Measurements from ENCODE around the gene CYGB. TPM values are rescaled to one million over a fixed set of nuclear protein-coding genes. Genes with fewer than 3 reads are reported as not detected.

CYGB gene
- 39.1 and 74.0 TPM in 2 replicates for total RNA-seq

DNA sequence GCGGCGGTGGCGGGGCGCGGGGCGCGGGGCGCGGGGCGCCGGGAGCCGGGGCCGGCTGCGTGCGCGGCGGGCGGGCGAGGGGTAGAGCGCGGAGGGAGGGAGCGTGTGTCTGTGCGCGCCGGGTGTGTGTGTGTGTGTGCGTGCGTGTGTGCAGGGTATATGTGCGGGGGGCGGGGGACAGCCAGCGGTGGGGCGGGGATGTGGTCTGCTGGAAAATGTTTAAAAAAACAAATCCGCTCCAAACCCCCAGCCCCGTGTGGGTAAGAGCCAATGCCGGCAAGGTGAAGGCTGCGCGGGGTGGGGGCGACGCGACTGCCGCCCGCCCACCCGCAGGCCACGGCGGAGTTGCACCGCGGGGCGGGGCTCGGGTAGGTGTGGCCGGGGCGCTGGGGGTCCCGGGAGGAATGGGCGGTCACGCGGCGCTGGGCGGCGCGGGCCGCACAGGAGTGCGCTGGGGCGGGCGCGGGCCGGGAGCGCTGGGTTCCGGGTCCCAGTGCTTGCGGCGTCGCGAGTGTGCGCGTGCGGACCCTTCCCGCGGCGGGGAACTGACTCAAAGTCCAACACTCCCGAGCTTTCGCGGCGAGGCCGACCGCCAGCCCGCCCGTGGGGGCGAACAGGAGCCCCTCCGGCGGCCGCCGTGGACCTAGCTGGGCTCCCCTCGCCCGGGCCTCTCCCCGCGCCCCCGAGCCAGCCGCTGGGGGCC is at the start of gene CYGB:
CYGB (minus strand) TSS at position 132 of the 703 bp plus-strand sequence. CDS start 167 bp downstream, outside the sequence.
- Histone ChIP-seq H3K36me3 (ENCODE audit: insufficient read depth, low read length) (no peaks in the 10 kb centered on the region), H3K27me3 (ENCODE audit: insufficient read depth, low read length) (peaks cover 18% of the 10 kb centered on the region), H3K9me3 (ENCODE audit: low read depth, low read length) (no peaks in the 10 kb centered on the region), H3K4me3 (ENCODE audit: insufficient read depth, low read length) (peak within 1 kb of the TSS; percentile 71), H3K79me2 (ENCODE audit: insufficient read depth, low read length) (peaks cover 3% of the 10 kb centered on the region), H3K4me1 (ENCODE audit: insufficient read depth, low read length) (peaks cover 19% of the 10 kb centered on the region), H3K27ac (ENCODE audit: low read depth, low read length) (peak within 1 kb of the TSS; percentile 37), H2AFZ (ENCODE audit: low read length) (peak within 1 kb of the TSS; percentile 35), H3K4me2 (ENCODE audit: insufficient read depth, low read length) (peak within 1 kb of the TSS; percentile 78), H4K20me1 (ENCODE audit: insufficient read depth, low read length) (no peaks in the 10 kb centered on the region)
- TF ChIP-seq, protein P1, sequence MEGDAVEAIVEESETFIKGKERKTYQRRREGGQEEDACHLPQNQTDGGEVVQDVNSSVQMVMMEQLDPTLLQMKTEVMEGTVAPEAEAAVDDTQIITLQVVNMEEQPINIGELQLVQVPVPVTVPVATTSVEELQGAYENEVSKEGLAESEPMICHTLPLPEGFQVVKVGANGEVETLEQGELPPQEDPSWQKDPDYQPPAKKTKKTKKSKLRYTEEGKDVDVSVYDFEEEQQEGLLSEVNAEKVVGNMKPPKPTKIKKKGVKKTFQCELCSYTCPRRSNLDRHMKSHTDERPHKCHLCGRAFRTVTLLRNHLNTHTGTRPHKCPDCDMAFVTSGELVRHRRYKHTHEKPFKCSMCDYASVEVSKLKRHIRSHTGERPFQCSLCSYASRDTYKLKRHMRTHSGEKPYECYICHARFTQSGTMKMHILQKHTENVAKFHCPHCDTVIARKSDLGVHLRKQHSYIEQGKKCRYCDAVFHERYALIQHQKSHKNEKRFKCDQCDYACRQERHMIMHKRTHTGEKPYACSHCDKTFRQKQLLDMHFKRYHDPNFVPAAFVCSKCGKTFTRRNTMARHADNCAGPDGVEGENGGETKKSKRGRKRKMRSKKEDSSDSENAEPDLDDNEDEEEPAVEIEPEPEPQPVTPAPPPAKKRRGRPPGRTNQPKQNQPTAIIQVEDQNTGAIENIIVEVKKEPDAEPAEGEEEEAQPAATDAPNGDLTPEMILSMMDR (IDR thresholded peaks at IDR 0.05; ENCODE audit: extremely low read depth, low read depth, low read length) = no peak
- DNase-seq (ENCODE audit: insufficient read length, low spot score, missing footprints) = no peak

GRCh38 chr17:76586741-76587487 is 49.4 kb upstream of the CYGB start:
- peaks cover 49% of the 10 kb centered on the region for H3K27me3 ChIP-seq (ENCODE audit: insufficient read depth, low read length)
- H3K27ac ChIP-seq (ENCODE audit: low read depth, low read length) = no peak overlapping the region
- H2AFZ ChIP-seq (ENCODE audit: low read length) = no peak overlapping the region
- H3K36me3 ChIP-seq (ENCODE audit: insufficient read depth, low read length) = no peaks in the 10 kb centered on the region
- no peaks in the 10 kb centered on the region for H3K4me1 ChIP-seq (ENCODE audit: insufficient read depth, low read length)
- H4K20me1 ChIP-seq (ENCODE audit: insufficient read depth, low read length) = no peaks in the 10 kb centered on the region
- H3K79me2 ChIP-seq (ENCODE audit: insufficient read depth, low read length) = no peaks in the 10 kb centered on the region
- TF ChIP-seq, protein P1 (IDR thresholded peaks at IDR 0.05; ENCODE audit: extremely low read depth, low read depth, low read length) = no peak
- no peak overlapping the region for H3K4me2 ChIP-seq (ENCODE audit: insufficient read depth, low read length)
- no peaks in the 10 kb centered on the region for H3K9me3 ChIP-seq (ENCODE audit: low read depth, low read length)
- no peak for DNase-seq (ENCODE audit: insufficient read length, low spot score, missing footprints)
- H3K4me3 ChIP-seq (ENCODE audit: insufficient read depth, low read length) = no peak overlapping the region

DNA sequence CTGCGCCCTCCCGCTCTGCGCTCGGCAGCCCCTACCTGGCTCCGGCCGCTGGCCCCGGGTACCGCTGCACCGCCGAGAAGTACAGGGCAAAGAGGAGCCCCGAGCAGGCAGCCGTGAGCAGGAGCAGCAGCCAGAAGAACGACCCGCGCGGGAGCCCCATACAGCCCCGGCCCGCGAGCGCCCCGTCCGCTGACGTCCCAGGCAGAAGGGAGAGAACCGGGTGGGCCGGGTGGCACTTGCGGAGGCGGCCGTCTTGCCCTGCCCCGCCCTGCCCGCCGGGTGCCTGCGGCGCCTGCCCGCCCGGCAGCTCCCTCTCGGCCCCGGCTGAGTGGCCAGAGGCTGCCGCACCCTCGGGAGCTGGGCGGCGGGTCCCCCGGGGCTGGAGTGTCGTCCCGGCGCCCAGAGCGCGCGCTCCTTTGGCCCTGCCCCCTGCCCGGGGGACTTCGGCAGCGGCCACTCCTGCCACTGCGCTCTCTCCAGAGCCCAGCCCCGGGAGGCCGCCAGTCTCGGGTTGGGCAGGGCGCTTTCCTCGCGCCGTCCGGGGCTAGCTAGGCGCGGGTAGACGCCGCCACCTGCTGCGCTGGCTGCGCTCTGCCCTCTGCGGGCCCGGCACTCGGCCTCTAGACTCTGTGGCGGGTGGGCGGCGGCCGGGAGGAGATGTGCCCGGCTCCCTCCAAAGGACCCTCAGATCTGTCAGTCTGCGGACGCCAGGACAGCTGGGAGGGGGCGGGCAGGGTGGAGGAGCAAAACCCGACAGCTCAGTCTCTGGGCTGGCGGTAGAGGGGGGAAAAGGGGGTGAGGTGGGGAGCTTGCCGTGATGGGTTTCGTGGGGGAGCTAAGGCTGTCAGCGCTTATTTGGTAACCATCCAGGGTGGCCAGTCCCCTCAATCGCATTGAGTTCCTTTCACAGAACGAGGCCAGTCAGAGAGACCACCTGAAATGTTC is 48.4 kb upstream of the CYGB start, which contains the start of gene ST6GALNAC2:
ST6GALNAC2 (minus strand) TSS at position 212 of the 945 bp plus-strand sequence; CDS start at position 160, 52 bp downstream.
- Histone ChIP-seq H3K27ac (ENCODE audit: low read depth, low read length) (no peak within 1 kb of the TSS), H3K4me1 (ENCODE audit: insufficient read depth, low read length) (no peaks in the 10 kb centered on the region), H3K4me2 (ENCODE audit: insufficient read depth, low read length) (peak within 1 kb of the TSS; percentile 84), H2AFZ (ENCODE audit: low read length) (peak within 1 kb of the TSS; percentile 85), H3K36me3 (ENCODE audit: insufficient read depth, low read length) (no peaks in the 10 kb centered on the region), H3K79me2 (ENCODE audit: insufficient read depth, low read length) (no peaks in the 10 kb centered on the region), H3K27me3 (ENCODE audit: insufficient read depth, low read length) (peaks cover 49% of the 10 kb centered on the region), H4K20me1 (ENCODE audit: insufficient read depth, low read length) (no peaks in the 10 kb centered on the region), H3K4me3 (ENCODE audit: insufficient read depth, low read length) (peak within 1 kb of the TSS; percentile 70), H3K9me3 (ENCODE audit: low read depth, low read length) (no peaks in the 10 kb centered on the region)
- peak; percentile 35 for DNase-seq (ENCODE audit: insufficient read length, low spot score, missing footprints)
- TF ChIP-seq, protein P1 (IDR thresholded peaks at IDR 0.05; ENCODE audit: extremely low read depth, low read depth, low read length) = no peak
